Tibial nerve (tissue), 4 donors: ENCODE data around the gene AKAP6. TPM values are rescaled to one million over a fixed set of nuclear protein-coding genes. Genes with fewer than 3 reads are reported as not detected.
A peak's percentile ranks its signal among the peaks of the same experiment; 100 is the strongest.

Source experiments
- DNase-seq, 2 donors: peaks; one replicate each; pipeline ENCODE4 v3.0.0-alpha.2; 2019; ENCODE audit warnings: low spot score in 2 of 2
- H3K27ac ChIP-seq, 4 donors: fragments of 200-600 bp; sonication (generic) in 3 of 4; one replicate each; pipeline ENCODE4 v1.5.1; 2017 to 2019; ENCODE audit warnings: mild to moderate bottlenecking in 1 of 4
- H3K27me3 ChIP-seq, 2 donors: fragments of 200-600 bp; sonication (generic) in 1 of 2; one replicate each; pipeline versions ENCODE4 v1.5.1 to v1.6.0; 2017 to 2019
- H3K36me3 ChIP-seq, 3 donors: fragments of 200-600 bp; sonication (generic); one replicate each; pipeline ENCODE4 v1.5.1; 2018 to 2019
- H3K4me1 ChIP-seq, 4 donors: fragments of 200-600 bp; sonication (generic) in 3 of 4; one replicate each; pipeline ENCODE4 v1.5.1; 2017 to 2019
- H3K4me3 ChIP-seq, 4 donors: fragments of 200-600 bp; sonication (generic) in 3 of 4; one replicate each; pipeline ENCODE4 v1.5.1; 2017 to 2019; ENCODE audit warnings: mild to moderate bottlenecking in 1 of 4, moderate library complexity in 1 of 4
- H3K9me3 ChIP-seq, 4 donors: fragments of 200-600 bp; sonication (generic) in 3 of 4; one replicate each; pipeline ENCODE4 v1.5.1; 2017 to 2019
- CTCF ChIP-seq, 5 experiments: fragments of 200-600 bp in 3 of 5; fragments of 450-650 bp in 2 of 5; sonication (generic) in 3 of 5; IDR thresholded peaks; one replicate each; pipeline ENCODE4 v1.5.1; 2016 to 2019; ENCODE audit warnings: antibody characterized with exemption in 5 of 5, mild to moderate bottlenecking in 3 of 5, moderate library complexity in 2 of 5
- EP300 ChIP-seq, 2 donors: sonication (generic); formaldehyde crosslinking; IDR thresholded peaks; one replicate each; pipeline ENCODE4 v1.6.1; 2017; ENCODE audit warnings: antibody characterized with exemption in 2 of 2, mild to moderate bottlenecking in 1 of 2
- POLR2A ChIP-seq, 2 donors: fragments of 450-650 bp; IDR thresholded peaks; one replicate each; pipeline ENCODE4 v1.6.1; 2017; ENCODE audit warnings: antibody characterized with exemption in 2 of 2, mild to moderate bottlenecking in 2 of 2, moderate library complexity in 2 of 2
- WGBS, 2 donors: methylation state at CpG; one replicate each; pipeline ENCODE4 v1.1.5; 2018; 5-methylcytosine and 5-hydroxymethylcytosine counted together
- total RNA-seq, 4 donors: library from RNA; depleted of rRNA; stranded (reverse); fragments of >200 nt; gene quantifications; one replicate each; pipeline ENCODE4 v1.1.0, GENCODE V29; 2016

Gene AKAP6
- total RNA-seq, 4 donors from 2014 or later = 2.1 to 10.7 (median 5.2) TPM

DNA sequence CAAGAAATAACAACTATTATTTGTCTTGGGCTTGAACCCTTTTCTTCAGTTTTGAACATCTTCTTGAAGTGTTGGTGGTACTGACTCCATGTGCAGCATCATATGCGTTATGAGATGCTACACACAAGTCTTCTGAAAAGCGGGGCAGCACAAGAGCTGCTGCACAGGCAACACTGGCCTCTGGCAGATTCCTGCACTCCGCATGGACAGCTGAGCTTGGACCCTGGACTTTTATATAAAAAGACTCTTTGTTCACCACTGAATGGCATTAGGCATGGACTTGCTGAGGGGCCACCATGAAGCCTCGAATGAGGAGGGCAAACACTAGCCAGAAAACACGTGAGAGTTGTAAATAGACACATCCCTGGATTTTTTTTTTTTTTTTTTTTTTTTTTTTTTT, 398.7 kb downstream of the AKAP6 start:
- Histone ChIP-seq H3K4me1 (peaks cover 0 to 28% (median 6%) of the 10 kb centered on the region in 4 donors), H3K4me3 (no peak overlapping the region), H3K27ac (no peak overlapping the region), H3K9me3 (no peaks in the 10 kb centered on the region), H3K36me3 (no peaks in the 10 kb centered on the region), H3K27me3 (no peaks in the 10 kb centered on the region)
- TF ChIP-seq EP300 (IDR thresholded peaks at IDR 0.05) = no peak
- TF ChIP-seq POLR2A (IDR thresholded peaks at IDR 0.05) = no peak
- TF ChIP-seq CTCF (IDR thresholded peaks at IDR 0.05) = no peak
- 58 to 66% methylated on average over 5 of the region's 5 CpGs for WGBS, 2 donors
- DNase-seq = no peak

DNA sequence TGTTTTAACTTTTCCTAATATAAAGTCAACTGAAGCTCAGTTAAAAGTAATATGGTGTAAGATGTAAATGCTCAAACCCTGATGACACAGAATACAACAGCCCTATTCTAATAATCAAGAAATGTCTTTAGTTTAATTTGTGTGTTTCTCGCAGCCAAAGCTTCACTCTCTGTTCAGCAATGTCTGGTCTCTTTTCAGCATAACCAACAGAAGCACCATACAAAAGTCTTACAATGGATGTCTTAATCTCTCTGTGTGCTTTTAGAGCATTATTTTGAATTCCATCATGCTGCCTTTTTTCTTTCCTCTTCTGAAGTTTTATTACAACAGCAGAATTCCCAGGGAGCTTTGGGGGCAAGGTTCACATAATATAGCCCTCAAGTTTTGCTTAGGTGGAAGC, 399.4 kb downstream of the AKAP6 start:
- TF ChIP-seq POLR2A (IDR thresholded peaks at IDR 0.05) (no peak), EP300 (IDR thresholded peaks at IDR 0.05) (no peak), CTCF (IDR thresholded peaks at IDR 0.05) (no peak)

DNA sequence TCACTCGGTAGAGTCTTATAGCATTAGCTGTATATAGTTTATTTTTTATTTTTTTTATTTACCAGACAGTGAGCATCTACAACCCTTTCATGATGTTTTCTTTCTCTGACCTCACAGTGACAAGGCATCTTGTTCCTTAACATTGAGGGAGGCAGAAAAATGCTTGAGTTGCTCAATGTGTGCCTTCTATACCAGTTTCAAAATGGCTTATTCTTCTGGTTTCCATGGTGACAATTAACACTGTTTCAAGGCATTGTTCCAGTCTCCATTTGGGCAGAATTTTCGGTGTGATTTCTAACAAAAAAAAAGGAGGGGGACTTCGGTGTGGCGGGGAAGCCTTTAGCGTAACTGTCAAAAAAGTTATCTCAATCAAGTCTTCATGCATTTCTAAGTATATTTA, 399.9 kb downstream of the AKAP6 start:
- 48 to 64% methylated on average over 5 of the region's 5 CpGs for WGBS, 2 donors
- TF ChIP-seq EP300 (IDR thresholded peaks at IDR 0.05) (peak in 1 of 2 donors; percentile 32), CTCF (IDR thresholded peaks at IDR 0.05) (no peak)
- Histone ChIP-seq H3K4me3 (no peak overlapping the region), H3K9me3 (no peaks in the 10 kb centered on the region), H3K36me3 (no peaks in the 10 kb centered on the region), H3K4me1 (peaks cover 0 to 28% (median 6%) of the 10 kb centered on the region in 4 donors), H3K27me3 (no peaks in the 10 kb centered on the region), H3K27ac (peak overlapping the region in 2 of 4 donors; percentile 72 to 82)
- no peak for DNase-seq

More for the DNA sequence above, 399.4 kb downstream of the AKAP6 start:
- Histone ChIP-seq H3K4me1 (peaks cover 0 to 28% (median 6%) of the 10 kb centered on the region in 4 donors), H3K4me3 (no peak overlapping the region), H3K27ac (peak overlapping the region in 2 of 4 donors; percentile 72 to 82), H3K27me3 (no peaks in the 10 kb centered on the region), H3K36me3 (no peaks in the 10 kb centered on the region), H3K9me3 (no peaks in the 10 kb centered on the region)
- WGBS, 2 donors = 44% methylated on average over 1 of the region's 1 CpG
- DNase-seq = no peak

GRCh38 chr14:32731249-32731648, 402.2 kb downstream of the AKAP6 start:
- Histone ChIP-seq H3K27ac (no peak overlapping the region), H3K36me3 (no peaks in the 10 kb centered on the region), H3K27me3 (no peaks in the 10 kb centered on the region), H3K4me1 (peaks cover 0 to 10% (median 1%) of the 10 kb centered on the region in 4 donors), H3K9me3 (no peaks in the 10 kb centered on the region), H3K4me3 (no peak overlapping the region)
- DNase-seq = no peak
- 87 to 88% methylated on average over 2 of the region's 2 CpGs for whole genome bisulfite sequencing, 2 donors
- TF ChIP-seq POLR2A (IDR thresholded peaks at IDR 0.05) (no peak), EP300 (IDR thresholded peaks at IDR 0.05) (no peak), CTCF (IDR thresholded peaks at IDR 0.05) (no peak)

DNA sequence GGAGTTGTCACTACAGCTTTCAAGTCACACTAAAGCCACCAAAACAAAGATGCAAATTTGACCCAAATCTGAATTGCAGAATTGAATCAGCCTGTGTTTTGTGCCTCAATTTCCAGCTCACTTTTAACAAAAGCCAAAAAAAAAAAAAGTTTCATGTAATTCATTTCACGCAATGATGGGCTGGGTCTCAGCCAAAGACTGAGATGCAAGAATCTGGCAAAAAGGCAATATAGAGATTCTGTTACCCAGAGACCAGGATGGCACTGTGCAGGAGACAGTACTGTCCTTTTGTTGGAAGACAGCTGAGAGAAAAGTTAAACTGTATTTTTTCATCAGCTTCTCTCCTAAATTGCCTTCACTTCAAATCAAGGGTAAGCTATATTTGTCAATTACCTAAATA, 403.9 kb downstream of the AKAP6 start:
- no peaks in the 10 kb centered on the region for H3K4me1 ChIP-seq
- no peaks in the 10 kb centered on the region for H3K9me3 ChIP-seq
- H3K27me3 ChIP-seq = no peaks in the 10 kb centered on the region
- no peak overlapping the region for H3K27ac ChIP-seq
- no peak overlapping the region for H3K4me3 ChIP-seq
- DNase-seq = no peak
- TF ChIP-seq POLR2A (IDR thresholded peaks at IDR 0.05) = no peak
- no peak for TF ChIP-seq EP300 (IDR thresholded peaks at IDR 0.05)
- no peak for TF ChIP-seq CTCF (IDR thresholded peaks at IDR 0.05)
- no peaks in the 10 kb centered on the region for H3K36me3 ChIP-seq
- 74 to 81% methylated on average over 1 of the region's 1 CpG for WGBS, 2 donors
